H1 (cell line): ENCODE data around the gene ACP2. TPM values are rescaled to one million over a fixed set of nuclear protein-coding genes. Genes with fewer than 3 reads are reported as not detected.

Experiments
- EZH2 ChIP-seq: fragments of 200-600 bp; sonication (generic); IDR thresholded peaks from 2 replicates; pipeline ENCODE4 v1.7.1; 2012; ENCODE audit warnings: low read depth, mild to moderate bottlenecking, moderate library complexity, low read length, inconsistent platforms; ENCODE audit not compliant: severe bottlenecking
- MAFK ChIP-seq: IDR thresholded peaks from 2 replicates; pipeline ENCODE4 v1.6.1; 2012; ENCODE audit warnings: low read depth, mild to moderate bottlenecking, improper control_type of control experiment, low read length
- NRF1 ChIP-seq: IDR thresholded peaks from 2 replicates; pipeline ENCODE4 v1.6.1; 2011; ENCODE audit warnings: mild to moderate bottlenecking, low read depth, low read length, improper control_type of control experiment
- SIN3A ChIP-seq, 2 experiments: IDR thresholded peaks in 1 of 2; conservative IDR thresholded peaks in 1 of 2; 2 replicates each; pipeline ENCODE4 v1.6.1; 2011 to 2012; ENCODE audit warnings: low read length in 2 of 2, improper control_type of control experiment in 1 of 2, low read depth in 1 of 2, mild to moderate bottlenecking in 1 of 2
- SP2 ChIP-seq: IDR thresholded peaks from 2 replicates; pipeline ENCODE4 v1.6.1; 2012; ENCODE audit warnings: mild to moderate bottlenecking, low read length, inconsistent platforms
- SUZ12 ChIP-seq: fragments of 200-600 bp; sonication (generic); IDR thresholded peaks from 2 replicates; pipeline ENCODE4 v1.6.1; 2012; ENCODE audit warnings: mild to moderate bottlenecking, inconsistent platforms, low read length, moderate library complexity, mixed read lengths
- YY1 ChIP-seq: IDR thresholded peaks from 2 replicates; pipeline ENCODE4 v1.6.1; 2011; ENCODE audit warnings: low read depth, mild to moderate bottlenecking, low read length
- polyA plus RNA-seq, 7 experiments: library from polyadenylated mRNA; depleted of rRNA in 3 of 7; stranded (reverse) in 5 of 7; unstranded in 2 of 7; fragments of >200 nt in 5 of 7; fragments of 200-250 nt in 2 of 7; gene quantifications; 1 replicate in 5 of 7; 2 replicates in 1 of 7; 4 replicates in 1 of 7; pipeline versions ENCODE4 v1.2.1 to v1.2.3, GENCODE V29; 2011 to 2013; ENCODE audit warnings: missing spikeins in 2 of 7, mixed read lengths in 2 of 7
- total RNA-seq: library from RNA; stranded (reverse); fragmentation: NEBNext Ultra II Directional; extraction: Animal tissue kit (Norgen Biotek cat#: 25700); gene quantifications from 2 replicates; pipeline ENCODE4 v1.2.1, GENCODE V29; 2021

Gene ACP2
- total and polyA plus RNA-seq, 2 of the 8 experiments (the other 6 are each of a cell fraction or from before 2014, with no cell fraction given), result 17.8 to 19.8 TPM

DNA sequence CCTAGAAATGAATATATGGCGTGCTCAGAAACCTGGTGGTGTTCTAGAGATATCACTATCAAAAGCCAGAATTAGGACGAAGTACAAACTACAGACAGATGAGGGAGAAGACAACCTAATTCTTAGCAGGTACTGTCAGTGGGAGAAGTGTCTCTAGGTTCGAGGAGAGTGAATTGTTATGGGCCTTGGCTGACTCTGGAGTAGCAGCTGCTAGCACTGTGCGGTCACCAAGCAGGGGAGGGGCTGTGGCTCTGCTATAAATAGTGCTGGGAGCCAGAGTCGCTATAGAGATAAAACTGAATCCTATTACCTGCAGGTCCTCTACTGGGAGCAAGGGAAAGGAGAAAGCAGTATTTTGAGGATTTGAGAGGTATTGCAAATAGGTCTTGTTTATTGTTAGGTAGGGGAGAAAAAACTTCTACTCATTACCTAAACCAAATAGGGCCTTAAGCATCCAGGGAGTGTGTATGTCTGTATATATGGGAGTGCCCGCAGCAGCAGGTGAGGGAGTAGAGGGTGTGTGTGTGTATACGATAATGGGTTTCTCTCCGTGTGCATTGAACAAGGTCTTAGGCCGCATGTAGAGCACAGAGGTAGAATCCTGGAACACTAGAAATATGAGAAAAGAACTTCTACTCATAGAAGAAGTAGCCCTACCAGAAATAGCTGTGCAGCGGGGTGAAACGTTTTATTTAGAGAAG is 23.5 kb upstream of the ACP2 start (continued):
- TF ChIP-seq SUZ12 (no peak), SP2 (no peak), YY1 (no peak), MAFK (no peak), EZH2 (no peak), NRF1 (no peak), SIN3A (conservative IDR thresholded peaks at IDR 0.05 in 1 of 2, IDR thresholded peaks at IDR 0.05 in 1 of 2; ENCODE audit: low read depth in 1 of 2, low read length in 2 of 2) (no peak)
